ENCODE measurements around the gene DPP10.

Gene DPP10

DNA sequence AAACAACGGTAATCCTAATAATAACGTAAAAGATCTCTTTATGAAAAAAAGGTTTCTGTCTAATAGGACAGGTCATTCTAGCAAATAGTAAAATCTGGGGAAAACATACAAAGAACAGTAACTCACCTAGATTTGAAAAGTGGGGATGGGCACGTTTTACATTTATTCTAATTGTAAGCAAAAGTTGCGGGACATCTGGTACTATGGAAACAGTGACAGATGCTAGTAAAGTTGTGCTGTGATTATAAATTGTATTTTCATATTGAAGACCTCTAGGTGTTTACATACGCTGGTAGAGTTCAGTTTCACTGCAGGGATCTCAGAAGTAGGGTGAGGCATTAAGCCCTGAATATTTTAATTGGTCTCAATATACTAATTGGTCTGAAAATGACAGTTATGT lies 422.5 kb downstream of the DPP10 start:
- Histone ChIP-seq H3K36me3 (ENCODE audit: control insufficient read depth in 2 of 2, insufficient read depth in 2 of 2, low read length in 2 of 2) (no peaks in the 10 kb centered on the region), H3K27me3 (ENCODE audit: control insufficient read depth in 1 of 2, insufficient read depth in 2 of 2, low read length in 2 of 2) (no peaks in the 10 kb centered on the region), H3K9me3 (ENCODE audit: control insufficient read depth in 2 of 2, low read length in 2 of 2) (no peaks in the 10 kb centered on the region), H3K4me3 (ENCODE audit: low read length in 2 of 2) (no peak overlapping the region), H3K9ac (ENCODE audit: low read length in 2 of 2) (no peak overlapping the region), H3K27ac (ENCODE audit: low read length) (no peak overlapping the region), H3K4me1 (ENCODE audit: control insufficient read depth, insufficient read depth, low read length) (no peaks in the 10 kb centered on the region)

DNA sequence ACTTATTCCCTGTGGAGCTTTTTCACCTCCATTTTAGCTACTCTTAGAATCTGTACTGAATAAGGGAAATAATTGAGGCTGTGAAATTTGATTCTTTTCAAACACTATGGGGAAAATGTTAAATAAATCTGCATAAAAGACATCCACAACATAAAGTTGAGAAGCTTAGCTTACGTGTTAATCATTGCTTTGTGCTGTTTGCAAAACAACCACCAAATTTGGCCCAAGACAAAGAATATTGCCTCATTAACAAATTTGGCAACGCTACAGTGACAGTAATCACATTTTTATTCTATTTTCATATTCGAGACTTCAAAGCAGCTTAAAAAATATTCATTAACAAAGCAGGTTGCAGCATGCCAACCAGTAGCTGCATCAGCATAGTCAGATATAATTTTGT lies 437.6 kb downstream of the DPP10 start:
- H3K4me1 ChIP-seq (ENCODE audit: control insufficient read depth, insufficient read depth, low read length): no peaks in the 10 kb centered on the region
- no peak overlapping the region for H3K9ac ChIP-seq (ENCODE audit: low read length in 2 of 2)
- H3K27ac ChIP-seq (ENCODE audit: low read length): no peak overlapping the region
- H3K9me3 ChIP-seq (ENCODE audit: control insufficient read depth in 2 of 2, low read length in 2 of 2): no peaks in the 10 kb centered on the region
- no peaks in the 10 kb centered on the region for H3K27me3 ChIP-seq (ENCODE audit: control insufficient read depth in 1 of 2, insufficient read depth in 2 of 2, low read length in 2 of 2)
- no peak overlapping the region for H3K4me3 ChIP-seq (ENCODE audit: low read length in 2 of 2)
- H3K36me3 ChIP-seq (ENCODE audit: control insufficient read depth in 2 of 2, insufficient read depth in 2 of 2, low read length in 2 of 2): no peaks in the 10 kb centered on the region

DNA sequence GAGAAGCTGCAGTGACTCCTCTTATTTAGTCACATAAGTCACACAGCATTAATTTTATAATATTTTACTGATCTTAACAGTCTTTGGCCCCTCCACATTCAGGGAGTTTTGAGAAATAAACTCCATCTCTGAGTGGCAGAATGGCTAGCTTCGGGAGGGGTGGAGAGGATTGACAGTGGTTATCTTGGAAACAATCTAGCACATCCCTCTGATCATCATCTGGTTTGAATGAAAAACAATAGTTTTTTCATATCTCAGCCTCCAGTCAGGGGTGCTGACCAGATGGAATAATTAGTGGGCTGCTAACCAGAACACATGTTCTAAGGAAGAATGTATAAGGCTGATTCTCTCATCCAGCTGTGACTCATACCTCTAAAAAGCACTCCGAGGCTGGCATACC lies 477.5 kb downstream of the DPP10 start:
- H3K9me3 ChIP-seq (ENCODE audit: control insufficient read depth in 2 of 2, low read length in 2 of 2): no peaks in the 10 kb centered on the region
- no peak overlapping the region for H3K9ac ChIP-seq (ENCODE audit: low read length in 2 of 2)
- no peak overlapping the region for H3K4me3 ChIP-seq (ENCODE audit: low read length in 2 of 2)
- H3K27me3 ChIP-seq (ENCODE audit: control insufficient read depth in 1 of 2, insufficient read depth in 2 of 2, low read length in 2 of 2): no peaks in the 10 kb centered on the region
- H3K36me3 ChIP-seq (ENCODE audit: control insufficient read depth in 2 of 2, insufficient read depth in 2 of 2, low read length in 2 of 2): no peaks in the 10 kb centered on the region
- H3K4me1 ChIP-seq (ENCODE audit: control insufficient read depth, insufficient read depth, low read length): no peaks in the 10 kb centered on the region
- H3K27ac ChIP-seq (ENCODE audit: low read length): no peak overlapping the region

DNA sequence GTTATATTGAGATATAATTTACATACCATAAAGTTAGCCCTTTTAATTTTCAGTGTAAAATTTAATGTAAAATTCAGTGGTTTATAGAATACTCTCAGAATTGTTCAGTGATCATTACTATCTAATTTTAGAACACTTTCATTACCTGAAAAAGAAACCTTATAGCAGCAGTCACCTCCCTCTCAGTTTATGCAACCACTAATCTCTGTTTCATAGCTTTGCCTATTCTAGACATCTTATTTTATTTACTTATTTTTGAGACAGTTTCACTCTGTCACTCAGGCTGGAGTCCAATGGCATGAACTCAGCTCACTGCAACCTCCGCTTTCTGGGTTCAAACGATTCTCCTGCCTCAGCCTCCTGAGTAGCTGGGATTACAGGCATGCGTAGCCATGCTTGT lies 479.6 kb downstream of the DPP10 start:
- no peak overlapping the region for H3K4me3 ChIP-seq (ENCODE audit: low read length in 2 of 2)
- no peak overlapping the region for H3K27ac ChIP-seq (ENCODE audit: low read length)
- no peaks in the 10 kb centered on the region for H3K36me3 ChIP-seq (ENCODE audit: control insufficient read depth in 2 of 2, insufficient read depth in 2 of 2, low read length in 2 of 2)
- no peak overlapping the region for H3K9ac ChIP-seq (ENCODE audit: low read length in 2 of 2)
- H3K4me1 ChIP-seq (ENCODE audit: control insufficient read depth, insufficient read depth, low read length): no peaks in the 10 kb centered on the region
- no peaks in the 10 kb centered on the region for H3K27me3 ChIP-seq (ENCODE audit: control insufficient read depth in 1 of 2, insufficient read depth in 2 of 2, low read length in 2 of 2)
- peaks cover 0 to 3% of the 10 kb centered on the region in 2 donors for H3K9me3 ChIP-seq (ENCODE audit: control insufficient read depth in 2 of 2, low read length in 2 of 2)

DNA sequence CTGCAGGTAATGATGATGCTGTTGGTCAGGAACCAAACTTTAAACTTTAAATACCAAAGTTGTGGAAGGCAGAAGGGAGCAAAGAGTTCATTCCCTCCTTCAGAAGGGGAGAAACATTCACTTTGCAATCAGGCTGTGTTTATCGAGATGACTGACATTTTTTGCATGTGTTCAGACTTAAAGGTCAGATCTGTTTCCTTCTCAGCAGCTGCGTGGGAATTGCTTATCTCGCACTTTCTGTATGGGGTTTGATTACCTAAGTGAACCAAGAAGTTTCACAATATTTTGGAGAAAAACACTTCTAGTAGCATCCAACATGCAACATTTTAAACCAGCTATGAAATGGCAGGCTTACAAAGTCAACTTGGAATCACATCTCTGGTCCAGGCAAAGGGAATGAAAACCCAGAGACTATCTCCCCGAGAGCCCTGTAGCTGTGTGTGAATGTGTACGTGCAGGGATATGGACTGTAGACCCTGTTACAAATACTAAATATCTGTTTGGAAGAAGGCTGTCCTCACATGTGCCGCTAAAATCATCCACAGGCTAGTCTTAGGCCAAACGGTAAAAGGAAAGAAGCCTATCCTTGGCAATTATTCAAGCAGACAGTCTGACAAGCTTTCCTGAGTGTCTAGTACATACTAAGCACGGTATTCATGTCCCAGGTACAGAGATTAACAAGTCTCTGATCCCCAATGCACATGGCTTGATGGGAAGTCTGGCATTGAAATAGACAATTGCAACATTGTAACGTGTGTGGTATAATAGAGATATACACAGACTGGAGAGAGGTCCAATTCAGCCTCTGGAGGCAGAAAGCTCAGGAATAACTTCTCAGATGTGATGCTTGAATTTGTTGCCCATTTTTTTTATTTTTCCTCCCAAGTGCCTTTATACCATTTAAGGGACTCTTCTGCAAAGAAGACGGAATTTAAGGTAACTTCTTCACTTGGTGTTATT lies 483.1 kb downstream of the DPP10 start:
- Histone ChIP-seq H3K9ac (ENCODE audit: low read length in 2 of 2) (no peak overlapping the region), H3K27me3 (ENCODE audit: control insufficient read depth in 1 of 2, insufficient read depth in 2 of 2, low read length in 2 of 2) (no peaks in the 10 kb centered on the region), H3K36me3 (ENCODE audit: control insufficient read depth in 2 of 2, insufficient read depth in 2 of 2, low read length in 2 of 2) (no peaks in the 10 kb centered on the region), H3K9me3 (ENCODE audit: control insufficient read depth in 2 of 2, low read length in 2 of 2) (peaks cover 3% of the 10 kb centered on the region in 2 donors), H3K4me3 (ENCODE audit: low read length in 2 of 2) (no peak overlapping the region), H3K27ac (ENCODE audit: low read length) (no peak overlapping the region), H3K4me1 (ENCODE audit: control insufficient read depth, insufficient read depth, low read length) (no peaks in the 10 kb centered on the region)

DNA sequence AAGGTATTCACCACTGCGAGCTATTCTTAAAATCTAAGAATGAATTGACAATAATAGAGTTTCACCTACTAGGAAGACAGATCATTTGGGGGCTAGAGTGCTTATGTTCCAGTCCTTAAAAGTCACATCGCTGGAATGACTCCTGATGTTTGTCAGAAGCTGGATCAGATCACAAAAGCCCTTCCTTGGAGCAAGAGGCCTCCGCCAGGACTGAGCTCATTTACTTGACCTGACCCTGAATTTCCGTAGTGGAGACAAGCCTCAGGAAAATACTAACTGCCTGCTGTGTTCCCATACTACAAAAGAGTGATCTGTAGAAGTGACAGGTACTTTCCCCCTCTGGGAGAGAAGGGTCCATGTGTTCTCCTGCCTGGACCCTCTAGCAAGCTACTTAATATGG lies 483.9 kb downstream of the DPP10 start:
- Histone ChIP-seq H3K9me3 (ENCODE audit: control insufficient read depth in 2 of 2, low read length in 2 of 2) (peaks cover 3% of the 10 kb centered on the region in 2 donors), H3K4me1 (ENCODE audit: control insufficient read depth, insufficient read depth, low read length) (no peaks in the 10 kb centered on the region), H3K9ac (ENCODE audit: low read length in 2 of 2) (no peak overlapping the region), H3K36me3 (ENCODE audit: control insufficient read depth in 2 of 2, insufficient read depth in 2 of 2, low read length in 2 of 2) (no peaks in the 10 kb centered on the region), H3K27ac (ENCODE audit: low read length) (no peak overlapping the region), H3K4me3 (ENCODE audit: low read length in 2 of 2) (no peak overlapping the region), H3K27me3 (ENCODE audit: control insufficient read depth in 1 of 2, insufficient read depth in 2 of 2, low read length in 2 of 2) (no peaks in the 10 kb centered on the region)

DNA sequence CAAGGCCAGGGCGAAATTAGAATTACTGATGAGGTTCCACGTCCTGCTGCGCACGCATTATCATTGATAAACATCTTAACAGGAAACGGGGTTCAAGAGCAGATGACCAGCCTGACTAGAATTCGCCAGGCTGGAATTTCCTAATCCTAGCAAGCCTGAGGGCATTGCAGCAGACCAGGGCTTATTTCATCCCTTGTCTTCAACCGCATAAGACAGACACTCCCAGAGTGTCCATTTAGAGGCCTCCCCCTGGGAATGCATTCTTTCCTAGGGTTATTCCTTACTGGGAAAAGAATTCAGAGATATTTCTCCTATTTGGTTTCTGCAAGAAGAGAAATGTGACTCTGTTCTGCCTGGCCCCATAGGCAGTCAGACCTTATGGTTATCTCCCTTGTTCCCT lies 486.8 kb downstream of the DPP10 start:
- Histone ChIP-seq H3K36me3 (ENCODE audit: control insufficient read depth in 2 of 2, insufficient read depth in 2 of 2, low read length in 2 of 2) (no peaks in the 10 kb centered on the region), H3K4me3 (ENCODE audit: low read length in 2 of 2) (no peak overlapping the region), H3K9me3 (ENCODE audit: control insufficient read depth in 2 of 2, low read length in 2 of 2) (peaks cover 3% of the 10 kb centered on the region in 2 donors), H3K27ac (ENCODE audit: low read length) (no peak overlapping the region), H3K4me1 (ENCODE audit: control insufficient read depth, insufficient read depth, low read length) (no peaks in the 10 kb centered on the region), H3K9ac (ENCODE audit: low read length in 2 of 2) (no peak overlapping the region), H3K27me3 (ENCODE audit: control insufficient read depth in 1 of 2, insufficient read depth in 2 of 2, low read length in 2 of 2) (no peaks in the 10 kb centered on the region)

DNA sequence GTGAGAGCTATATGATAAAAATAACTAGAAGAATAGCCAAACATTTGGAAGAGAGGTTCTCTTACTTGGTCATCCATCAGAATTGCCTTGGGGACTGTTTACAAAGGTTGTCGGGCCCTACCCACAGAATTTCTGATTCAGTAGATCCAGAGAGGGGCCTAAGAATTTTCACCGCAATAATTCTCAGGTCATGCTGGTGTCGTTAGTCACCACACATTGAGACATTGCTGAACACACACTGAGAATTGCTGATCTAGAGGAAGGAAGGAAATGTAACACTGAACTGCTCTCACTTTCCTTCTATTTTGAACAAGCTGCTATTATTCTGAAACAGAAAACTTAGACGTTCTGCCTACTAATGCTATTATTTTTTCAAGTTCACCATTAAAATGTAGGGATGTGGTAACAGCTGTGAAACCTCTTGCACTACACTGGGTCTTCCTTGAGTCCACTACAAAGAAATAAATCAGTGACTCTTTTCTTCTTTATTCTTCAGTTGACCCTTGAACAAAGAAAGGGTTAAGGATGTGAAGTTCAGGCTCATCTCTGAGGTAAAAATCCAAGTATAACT lies 491.3 kb downstream of the DPP10 start:
- Histone ChIP-seq H3K9ac (ENCODE audit: low read length in 2 of 2) (no peak overlapping the region), H3K27me3 (ENCODE audit: control insufficient read depth in 1 of 2, insufficient read depth in 2 of 2, low read length in 2 of 2) (no peaks in the 10 kb centered on the region), H3K36me3 (ENCODE audit: control insufficient read depth in 2 of 2, insufficient read depth in 2 of 2, low read length in 2 of 2) (no peaks in the 10 kb centered on the region), H3K27ac (ENCODE audit: low read length) (no peak overlapping the region), H3K9me3 (ENCODE audit: control insufficient read depth in 2 of 2, low read length in 2 of 2) (no peaks in the 10 kb centered on the region), H3K4me3 (ENCODE audit: low read length in 2 of 2) (no peak overlapping the region), H3K4me1 (ENCODE audit: control insufficient read depth, insufficient read depth, low read length) (no peaks in the 10 kb centered on the region)

DNA sequence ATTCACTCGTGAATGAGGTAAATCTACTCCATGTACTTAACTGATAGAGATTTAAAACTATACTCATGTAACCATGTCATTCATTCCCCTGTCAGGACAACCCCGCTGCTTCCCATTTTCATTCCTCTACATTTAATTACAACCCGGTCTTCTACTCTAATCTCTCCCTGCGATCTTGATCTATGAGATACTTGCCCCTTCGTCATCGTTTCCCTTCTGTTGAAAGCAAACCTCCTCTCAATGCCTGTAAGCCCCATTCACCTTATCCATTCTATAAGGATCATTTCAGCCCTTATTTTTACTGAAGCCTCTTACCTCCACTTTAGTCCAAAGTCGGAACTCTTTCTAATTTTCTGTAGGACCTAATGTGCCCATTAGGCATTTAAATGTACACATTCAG lies 492.6 kb downstream of the DPP10 start:
- no peaks in the 10 kb centered on the region for H3K27me3 ChIP-seq (ENCODE audit: control insufficient read depth in 1 of 2, insufficient read depth in 2 of 2, low read length in 2 of 2)
- no peaks in the 10 kb centered on the region for H3K36me3 ChIP-seq (ENCODE audit: control insufficient read depth in 2 of 2, insufficient read depth in 2 of 2, low read length in 2 of 2)
- H3K9ac ChIP-seq (ENCODE audit: low read length in 2 of 2): no peak overlapping the region
- H3K27ac ChIP-seq (ENCODE audit: low read length): no peak overlapping the region
- H3K4me1 ChIP-seq (ENCODE audit: control insufficient read depth, insufficient read depth, low read length): no peaks in the 10 kb centered on the region
- H3K4me3 ChIP-seq (ENCODE audit: low read length in 2 of 2): no peak overlapping the region
- H3K9me3 ChIP-seq (ENCODE audit: control insufficient read depth in 2 of 2, low read length in 2 of 2): no peaks in the 10 kb centered on the region

DNA sequence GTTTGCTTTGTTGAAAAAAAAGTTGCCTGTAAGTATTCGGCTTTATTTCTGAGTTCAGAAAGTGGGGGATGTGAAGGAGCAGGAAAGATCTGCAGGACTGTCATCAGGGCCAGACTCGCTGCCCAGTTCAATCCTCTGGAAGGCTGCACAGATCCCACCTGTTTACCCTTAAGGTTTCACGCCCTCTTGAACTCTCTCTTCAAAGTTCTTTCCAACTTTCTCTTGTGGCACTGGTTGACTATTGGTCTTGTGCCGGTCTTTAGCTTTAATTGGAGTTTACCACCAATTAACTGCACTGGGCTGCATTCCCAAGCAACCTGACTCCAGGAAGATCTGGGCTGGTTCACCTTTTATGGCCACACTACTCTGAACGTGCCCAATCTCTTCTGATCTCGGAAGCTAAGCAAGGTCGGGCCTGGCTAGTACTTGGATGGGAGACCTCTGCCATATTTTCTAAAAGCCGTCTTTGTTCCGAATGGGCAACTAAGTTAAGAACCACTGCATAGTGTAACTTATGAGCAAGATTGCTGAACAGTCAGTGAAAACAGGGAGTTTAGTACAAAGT lies 495.0 kb downstream of the DPP10 start:
- no peak overlapping the region for H3K9ac ChIP-seq (ENCODE audit: low read length in 2 of 2)
- no peaks in the 10 kb centered on the region for H3K36me3 ChIP-seq (ENCODE audit: control insufficient read depth in 2 of 2, insufficient read depth in 2 of 2, low read length in 2 of 2)
- no peak overlapping the region for H3K27ac ChIP-seq (ENCODE audit: low read length)
- H3K4me3 ChIP-seq (ENCODE audit: low read length in 2 of 2): no peak overlapping the region
- no peaks in the 10 kb centered on the region for H3K27me3 ChIP-seq (ENCODE audit: control insufficient read depth in 1 of 2, insufficient read depth in 2 of 2, low read length in 2 of 2)
- no peaks in the 10 kb centered on the region for H3K9me3 ChIP-seq (ENCODE audit: control insufficient read depth in 2 of 2, low read length in 2 of 2)
- H3K4me1 ChIP-seq (ENCODE audit: control insufficient read depth, insufficient read depth, low read length): no peaks in the 10 kb centered on the region
